ENCODE data around the gene ADAMTS2. TPM values are rescaled to one million over a fixed set of nuclear protein-coding genes. Genes with fewer than 3 reads are reported as not detected.
"Not testable (repeated sequence)": the region's sequence is repeated elsewhere in the genome, so short reads cannot be mapped to it uniquely, and the experiment has no call there.

ADAMTS2 gene
- polyA plus RNA-seq, 3 donors, result 0.74 to 2.3 TPM; not detected in 1

- no peaks in the 10 kb centered on the region for H4K20me1 ChIP-seq (ENCODE audit: insufficient read depth, low read length)
- no peak for TF ChIP-seq CTCF (IDR thresholded peaks at IDR 0.05)
- no peak overlapping the region for H3K27ac Mint-ChIP-seq
- no peaks in the 10 kb centered on the region for H3K36me3 ChIP-seq (replicated peaks in 1 of 2; ENCODE audit: control insufficient read depth in 1 of 2, insufficient read depth in 2 of 2, low read length in 2 of 2)
- no peak overlapping the region for H3K4me3 ChIP-seq (replicated peaks in 1 of 3; ENCODE audit: low read depth in 2 of 3, low read length in 3 of 3)
- no peaks in the 10 kb centered on the region for H3K9me3 ChIP-seq (replicated peaks in 1 of 2; ENCODE audit: control insufficient read depth in 1 of 2, insufficient read depth in 1 of 2, low read length in 2 of 2)
- intact Hi-C loops (cut with micrococcal nuclease), result no loop called here
- no peaks in the 10 kb centered on the region for H3K27me3 ChIP-seq (ENCODE audit: control insufficient read depth in 2 of 2, insufficient read depth in 2 of 2, low read length in 2 of 2)
- H2AFZ ChIP-seq (ENCODE audit: insufficient read depth, low read depth, low read length, poor library complexity, severe bottlenecking), result no peak overlapping the region
- H3K4me1 Mint-ChIP-seq, result no peaks in the 10 kb centered on the region
- no peak overlapping the region for H3K9ac ChIP-seq (ENCODE audit: insufficient read depth, low read length, poor library complexity, severe bottlenecking)
- WGBS (ENCODE audit: insufficient coverage), result 89% methylated on average over 15 of the region's 23 CpGs
- H3K27me3 Mint-ChIP-seq (ENCODE audit: low read depth in 3 of 3), result peaks cover 1 to 8% (median 4%) of the 10 kb centered on the region in 3 donors
- no peaks in the 10 kb centered on the region for H3K79me2 ChIP-seq (ENCODE audit: insufficient read depth, low read length)
- H3K9me3 Mint-ChIP-seq, result peaks cover 0 to 3% (median 0%) of the 10 kb centered on the region in 7 donors
- H3K27ac ChIP-seq (ENCODE audit: low read depth in 1 of 2, low read length in 2 of 2), result no peak overlapping the region
- no peak overlapping the region for H3K4me3 Mint-ChIP-seq
- DNase-seq, result no peak
- no peaks in the 10 kb centered on the region for H3K4me1 ChIP-seq (ENCODE audit: control insufficient read depth in 1 of 2, insufficient read depth in 2 of 2, low read length in 2 of 2)
- H3K4me2 ChIP-seq (replicated peaks; ENCODE audit: extremely low read depth, low read length, poor library complexity, severe bottlenecking), result no peak overlapping the region
- H3K36me3 Mint-ChIP-seq, result no peaks in the 10 kb centered on the region
Measured at GRCh38 chr5:179284751-179285631, 60.3 kb downstream of the ADAMTS2 start.

- not testable (repeated sequence) for H4K20me1 ChIP-seq (ENCODE audit: insufficient read depth, low read length); H3K36me3 Mint-ChIP-seq
Measured at GRCh38 chr5:179283908-179284307, 61.4 kb downstream of the ADAMTS2 start.

More at GRCh38 chr5:179283908-179284307, 61.4 kb downstream of the ADAMTS2 start:
- H3K27ac ChIP-seq (ENCODE audit: low read depth in 1 of 2, low read length in 2 of 2); H3K9me3 Mint-ChIP-seq; H3K4me3 ChIP-seq (replicated peaks in 1 of 3; ENCODE audit: low read depth in 2 of 3, low read length in 3 of 3); H3K79me2 ChIP-seq (ENCODE audit: insufficient read depth, low read length); H3K9ac ChIP-seq (ENCODE audit: insufficient read depth, low read length, poor library complexity, severe bottlenecking); H3K27ac Mint-ChIP-seq; intact Hi-C loops (cut with micrococcal nuclease); H3K4me1 Mint-ChIP-seq; H3K4me3 Mint-ChIP-seq; H3K27me3 Mint-ChIP-seq (ENCODE audit: low read depth in 3 of 3); H3K36me3 ChIP-seq (replicated peaks in 1 of 2; ENCODE audit: control insufficient read depth in 1 of 2, insufficient read depth in 2 of 2, low read length in 2 of 2); DNase-seq; H3K4me1 ChIP-seq (ENCODE audit: control insufficient read depth in 1 of 2, insufficient read depth in 2 of 2, low read length in 2 of 2); H3K4me2 ChIP-seq (replicated peaks; ENCODE audit: extremely low read depth, low read length, poor library complexity, severe bottlenecking); H3K27me3 ChIP-seq (ENCODE audit: control insufficient read depth in 2 of 2, insufficient read depth in 2 of 2, low read length in 2 of 2); H2AFZ ChIP-seq (ENCODE audit: insufficient read depth, low read depth, low read length, poor library complexity, severe bottlenecking); H3K9me3 ChIP-seq (replicated peaks in 1 of 2; ENCODE audit: control insufficient read depth in 1 of 2, insufficient read depth in 1 of 2, low read length in 2 of 2): not testable (repeated sequence)
- WGBS (ENCODE audit: insufficient coverage), result 97% methylated on average over 6 of the region's 10 CpGs
